GM21786 (cell line): ENCODE results near the gene C3orf20.

Experiments used
- ATAC-seq: cut with Tn5 transposase; IDR thresholded peaks from one replicate; pipeline ENCODE4 v1.9.1; 2021; ENCODE audit not compliant: unreplicated experiment

C3orf20 gene

GRCh38 chr3:14698601-14699244, 23.8 kb downstream of the C3orf20 start:
- ATAC-seq = peak; percentile 66

GRCh38 chr3:14699643-14700042, 24.7 kb downstream of the C3orf20 start:
- no peak for ATAC-seq

- ATAC-seq = no peak
Measured at GRCh38 chr3:14700891-14701290, 25.9 kb downstream of the C3orf20 start.

GRCh38 chr3:14701676-14702075, 26.7 kb downstream of the C3orf20 start:
- ATAC-seq = no peak

GRCh38 chr3:14703128-14703750, 28.3 kb downstream of the C3orf20 start:
- no peak for ATAC-seq

GRCh38 chr3:14703791-14704190, 28.9 kb downstream of the C3orf20 start:
- ATAC-seq = no peak

GRCh38 chr3:14706096-14706495, 31.2 kb downstream of the C3orf20 start:
- no peak for ATAC-seq

GRCh38 chr3:14716591-14716990, 41.6 kb downstream of the C3orf20 start:
- ATAC-seq = no peak

- no peak for ATAC-seq
Measured at GRCh38 chr3:14717307-14717706, 42.4 kb downstream of the C3orf20 start.

- ATAC-seq = peak; percentile 73
Measured at GRCh38 chr3:14718539-14718938, 43.6 kb downstream of the C3orf20 start.

- no peak for ATAC-seq
Measured at GRCh38 chr3:14719006-14719405, 44.1 kb downstream of the C3orf20 start.

GRCh38 chr3:14721126-14721864, 46.4 kb downstream of the C3orf20 start:
- no peak for ATAC-seq

- ATAC-seq = no peak
Measured at GRCh38 chr3:14725013-14725412, 50.1 kb downstream of the C3orf20 start.

GRCh38 chr3:14725564-14726440, 50.9 kb downstream of the C3orf20 start:
- ATAC-seq = no peak

- no peak for ATAC-seq
Measured at GRCh38 chr3:14726441-14726780, 51.5 kb downstream of the C3orf20 start.

GRCh38 chr3:14728113-14728512, 53.2 kb downstream of the C3orf20 start:
- ATAC-seq = no peak

- no peak for ATAC-seq
Measured at GRCh38 chr3:14730703-14731382, 55.9 kb downstream of the C3orf20 start.

- ATAC-seq = no peak
Measured at GRCh38 chr3:14740983-14741382, 66.0 kb downstream of the C3orf20 start.

- no peak for ATAC-seq
Measured at GRCh38 chr3:14741510-14741909, 66.6 kb downstream of the C3orf20 start.

- no peak for ATAC-seq
Measured at GRCh38 chr3:14744556-14744955, 69.6 kb downstream of the C3orf20 start.

GRCh38 chr3:14750650-14751049, 75.7 kb downstream of the C3orf20 start:
- no peak for ATAC-seq
